Fibroblast of peridontal ligament (primary cell): ENCODE results near the gene OXNAD1.
"Not testable (repeated sequence)": the region's sequence is repeated elsewhere in the genome, so short reads cannot be mapped to it uniquely, and the experiment has no call there.

Source experiments
- DNase-seq: peaks from one replicate; pipeline ENCODE4 v3.0.0-alpha.2; 2010; ENCODE audit errors: extremely low read depth

OXNAD1 gene

GRCh38 chr3:16304061-16305010, 39.3 kb downstream of the OXNAD1 start:
- no peak for DNase-seq

GRCh38 chr3:16305111-16305541, 40.1 kb downstream of the OXNAD1 start:
- no peak for DNase-seq

- DNase-seq = no peak
Measured at GRCh38 chr3:16307832-16308531, 43.0 kb downstream of the OXNAD1 start.

GRCh38 chr3:16308727-16309126, 43.7 kb downstream of the OXNAD1 start:
- no peak for DNase-seq

GRCh38 chr3:16309558-16309957, 44.5 kb downstream of the OXNAD1 start:
- DNase-seq = no peak

- not testable (repeated sequence) for DNase-seq
Measured at GRCh38 chr3:16310486-16310885, 45.5 kb downstream of the OXNAD1 start.

- peak; percentile 26 for DNase-seq
Measured at GRCh38 chr3:16311960-16312451, 47.0 kb downstream of the OXNAD1 start.

- no peak for DNase-seq
Measured at GRCh38 chr3:16313886-16314645, 49.1 kb downstream of the OXNAD1 start.

- no peak for DNase-seq
Measured at GRCh38 chr3:16315623-16316022, 50.6 kb downstream of the OXNAD1 start.

GRCh38 chr3:16316396-16316795, 51.4 kb downstream of the OXNAD1 start:
- no peak for DNase-seq

- DNase-seq = no peak
Measured at GRCh38 chr3:16316847-16317560, 52.0 kb downstream of the OXNAD1 start.

- DNase-seq = no peak
Measured at GRCh38 chr3:16317561-16317945, 52.5 kb downstream of the OXNAD1 start.

- peak; percentile 84 for DNase-seq
Measured at GRCh38 chr3:16318176-16318575, 53.2 kb downstream of the OXNAD1 start.

- DNase-seq = no peak
Measured at GRCh38 chr3:16319307-16319706, 54.3 kb downstream of the OXNAD1 start.

GRCh38 chr3:16319723-16320122, 54.7 kb downstream of the OXNAD1 start:
- DNase-seq = no peak

- DNase-seq = no peak
Measured at GRCh38 chr3:16320711-16321110, 55.7 kb downstream of the OXNAD1 start.

GRCh38 chr3:16322189-16322588, 57.2 kb downstream of the OXNAD1 start:
- no peak for DNase-seq

GRCh38 chr3:16323737-16324136, 58.7 kb downstream of the OXNAD1 start:
- DNase-seq = no peak

GRCh38 chr3:16325850-16326249, 60.8 kb downstream of the OXNAD1 start:
- no peak for DNase-seq

GRCh38 chr3:16326724-16327349, 61.8 kb downstream of the OXNAD1 start:
- DNase-seq = no peak

GRCh38 chr3:16328124-16328523, 63.1 kb downstream of the OXNAD1 start:
- no peak for DNase-seq
